Liver (tissue), 9 donors: Measurements from ENCODE around the gene PRSS1. TPM values are rescaled to one million over a fixed set of nuclear protein-coding genes. Genes with fewer than 3 reads are reported as not detected.
"Not testable (repeated sequence)": the region's sequence is repeated elsewhere in the genome, so short reads cannot be mapped to it uniquely, and the experiment has no call there.

Experiments
- DNase-seq: peaks from one replicate; pipeline ENCODE4 v3.0.0-alpha.2; 2017; ENCODE audit warnings: low spot score
- H3K27ac ChIP-seq, 2 donors: one replicate each; pipeline ENCODE4 v1.7.0; 2013; ENCODE audit warnings: inconsistent platforms in 2 of 2, low read length in 2 of 2, control low read depth in 1 of 2, low read depth in 1 of 2, mild to moderate bottlenecking in 1 of 2
- H3K27me3 ChIP-seq, 4 donors: one replicate each; pipeline versions ENCODE4 v1.6.1 to v1.7.0; 2013; ENCODE audit warnings: low read length in 3 of 4, inconsistent platforms in 1 of 4, mild to moderate bottlenecking in 1 of 4, moderate library complexity in 1 of 4; ENCODE audit not compliant: control insufficient read depth in 4 of 4, insufficient read depth in 4 of 4
- H3K36me3 ChIP-seq, 4 donors: one replicate each; pipeline versions ENCODE4 v1.6.1 to v1.7.0; 2013; ENCODE audit warnings: low read length in 3 of 4, mild to moderate bottlenecking in 3 of 4, low read depth in 1 of 4, moderate library complexity in 1 of 4; ENCODE audit not compliant: control insufficient read depth in 4 of 4, insufficient read depth in 3 of 4
- H3K4me1 ChIP-seq, 4 donors: one replicate each; pipeline versions ENCODE4 v1.6.1 to v1.7.0; 2013; ENCODE audit warnings: low read length in 3 of 4, mild to moderate bottlenecking in 3 of 4, moderate library complexity in 1 of 4; ENCODE audit not compliant: control insufficient read depth in 4 of 4, insufficient read depth in 4 of 4
- H3K4me3 ChIP-seq, 3 donors: one replicate each; pipeline versions ENCODE4 v1.6.1 to v1.7.0; 2013; ENCODE audit warnings: low read length in 3 of 3, control low read depth in 1 of 3, low read depth in 1 of 3, mild to moderate bottlenecking in 1 of 3
- H3K9ac ChIP-seq, 2 donors: one replicate each; pipeline ENCODE4 v1.7.0; 2013; ENCODE audit warnings: low read length in 2 of 2, mild to moderate bottlenecking in 2 of 2, moderate library complexity in 2 of 2, control low read depth in 1 of 2, low read depth in 1 of 2
- H3K9me3 ChIP-seq, 4 donors: one replicate each; pipeline versions ENCODE4 v1.6.1 to v1.7.0; 2013; ENCODE audit warnings: low read length in 3 of 4; ENCODE audit not compliant: control insufficient read depth in 4 of 4
- ATF3 ChIP-seq: IDR thresholded peaks from 2 replicates; pipeline ENCODE4 v1.6.1; 2016; ENCODE audit warnings: antibody characterized with exemption
- CTCF ChIP-seq: fragments of 150-350 bp; IDR thresholded peaks from 2 replicates; pipeline ENCODE4 v1.5.1; 2017; ENCODE audit warnings: improper control_type of control experiment, low read depth, low read length; ENCODE audit not compliant: missing input control
- EGR1 ChIP-seq, 2 donors: IDR thresholded peaks; 2 replicates each; pipeline ENCODE4 v1.6.1; 2016 to 2018; ENCODE audit warnings: antibody characterized with exemption in 2 of 2, low read depth in 2 of 2
- FOXA1 ChIP-seq: IDR thresholded peaks from 2 replicates; pipeline ENCODE4 v1.6.1; 2016; ENCODE audit warnings: antibody characterized with exemption
- FOXA2 ChIP-seq: IDR thresholded peaks from 2 replicates; pipeline ENCODE4 v1.6.1; 2016; ENCODE audit warnings: antibody characterized with exemption
- GABPA ChIP-seq, 2 donors: IDR thresholded peaks in 1 of 2; conservative IDR thresholded peaks in 1 of 2; 2 replicates each; pipeline ENCODE4 v1.6.1; 2016; ENCODE audit warnings: antibody characterized with exemption in 2 of 2, mild to moderate bottlenecking in 1 of 2, moderate library complexity in 1 of 2
- HNF4A ChIP-seq, 2 donors: conservative IDR thresholded peaks; 2 replicates each; pipeline ENCODE4 v1.6.1; 2016; ENCODE audit warnings: antibody characterized with exemption in 2 of 2, mild to moderate bottlenecking in 2 of 2
- HNF4G ChIP-seq: IDR thresholded peaks from 2 replicates; pipeline ENCODE4 v1.6.1; 2016; ENCODE audit warnings: antibody characterized with exemption
- JUND ChIP-seq, 2 donors: IDR thresholded peaks; 2 replicates each; pipeline ENCODE4 v1.6.1; 2016; ENCODE audit warnings: antibody characterized with exemption in 2 of 2
- MAX ChIP-seq: IDR thresholded peaks from 2 replicates; pipeline ENCODE4 v1.6.1; 2016; ENCODE audit warnings: antibody characterized with exemption
- NR2F2 ChIP-seq: IDR thresholded peaks from 2 replicates; pipeline ENCODE4 v1.6.1; 2016; ENCODE audit warnings: antibody characterized with exemption
- RAD21 ChIP-seq, 2 donors: IDR thresholded peaks; 2 replicates each; pipeline ENCODE4 v1.6.1; 2016; ENCODE audit warnings: antibody characterized with exemption in 2 of 2, mild to moderate bottlenecking in 2 of 2
- REST ChIP-seq: IDR thresholded peaks from 2 replicates; pipeline ENCODE4 v1.6.1; 2016; ENCODE audit warnings: antibody characterized with exemption, mild to moderate bottlenecking
- RXRA ChIP-seq, 2 donors: IDR thresholded peaks; 2 replicates each; pipeline ENCODE4 v1.6.1; 2017 to 2018; ENCODE audit warnings: antibody characterized with exemption in 2 of 2, mild to moderate bottlenecking in 1 of 2
- SP1 ChIP-seq: IDR thresholded peaks from 2 replicates; pipeline ENCODE4 v1.6.1; 2018; ENCODE audit warnings: antibody characterized with exemption, mild to moderate bottlenecking
- TAF1 ChIP-seq: conservative IDR thresholded peaks from 2 replicates; pipeline ENCODE4 v1.6.1; 2016; ENCODE audit warnings: antibody characterized with exemption, mild to moderate bottlenecking
- YY1 ChIP-seq: IDR thresholded peaks from 2 replicates; pipeline ENCODE4 v1.6.1; 2016; ENCODE audit warnings: antibody characterized with exemption, mild to moderate bottlenecking
- ZBTB33 ChIP-seq: IDR thresholded peaks from 2 replicates; pipeline ENCODE4 v1.6.1; 2016; ENCODE audit warnings: antibody characterized with exemption
- WGBS: extraction: QIAGEN DNeasy Blood & Tissue Kit; methylation state at CpG from one replicate; pipeline ENCODE4 v1.1.7; 2013; 5-methylcytosine and 5-hydroxymethylcytosine counted together
- polyA plus RNA-seq, 2 donors: library from polyadenylated mRNA; stranded (reverse) in 1 of 2; unstranded in 1 of 2; fragments of 200-250 nt in 1 of 2; fragments of >200 nt in 1 of 2; fragmentation: Nextera tagmentation in 1 of 2; extraction: Ambion mirVana in 1 of 2; gene quantifications; one replicate each; pipeline versions ENCODE4 v1.2.1 to v1.2.3, GENCODE V29; 2013 to 2015
- total RNA-seq, 2 donors: library from RNA; depleted of rRNA; stranded (reverse); fragments of >200 nt; gene quantifications; one replicate each; pipeline ENCODE4 v1.2.3, GENCODE V29; 2014
- donor health status: healthy.
- donor health status: healthy.
- donor health status: healthy.
- donor health status: healthy.
- donor health status: healthy.

Gene PRSS1
- total RNA-seq (not detected), polyA plus RNA-seq (not detected)

GRCh38 chr7:142749218-142749993 is at the start of gene PRSS1:
Gene PRSS1 (plus strand): TSS chr7:142749472. CDS start chr7:142749485, 13 bp downstream.
- no peaks in the 10 kb centered on the region for H3K9me3 ChIP-seq
- no peak within 1 kb of the TSS for H3K27ac ChIP-seq
- no peak for DNase-seq
- peaks cover 0 to 7% (median 1%) of the 10 kb centered on the region in 4 donors for H3K27me3 ChIP-seq
- H3K4me3 ChIP-seq: no peak within 1 kb of the TSS
- WGBS: 63% methylated on average over 11 of the region's 11 CpGs
- H3K36me3 ChIP-seq: no peaks in the 10 kb centered on the region
- TF ChIP-seq SP1 (no peak), FOXA2 (no peak), HNF4A (conservative IDR thresholded peaks at IDR 0.05) (no peak), NR2F2 (no peak), RAD21 (IDR thresholded peaks at IDR 0.05) (no peak), EGR1 (IDR thresholded peaks at IDR 0.05; ENCODE audit: low read depth in 2 of 2) (no peak), RXRA (IDR thresholded peaks at IDR 0.05) (no peak), GABPA (IDR thresholded peaks at IDR 0.05 in 1 of 2, conservative IDR thresholded peaks at IDR 0.05 in 1 of 2) (no peak), ATF3 (no peak), CTCF (no peak)
- H3K4me1 ChIP-seq: no peaks in the 10 kb centered on the region
- H3K9ac ChIP-seq: no peak within 1 kb of the TSS

GRCh38 chr7:142700935-142701334 is 48.3 kb upstream of the PRSS1 start:
- H3K4me1 ChIP-seq, H3K9ac ChIP-seq, H3K36me3 ChIP-seq, H3K4me3 ChIP-seq, H3K9me3 ChIP-seq, H3K27me3 ChIP-seq, DNase-seq, H3K27ac ChIP-seq: not testable (repeated sequence)
- WGBS: 42% methylated on average over 1 of the region's 1 CpG

- TF ChIP-seq HNF4G (no peak), HNF4A (conservative IDR thresholded peaks at IDR 0.05) (no peak), TAF1 (no peak), FOXA1 (no peak), RXRA (IDR thresholded peaks at IDR 0.05) (no peak), GABPA (IDR thresholded peaks at IDR 0.05 in 1 of 2, conservative IDR thresholded peaks at IDR 0.05 in 1 of 2) (no peak), NR2F2 (no peak), REST (no peak), MAX (no peak), ATF3 (no peak), FOXA2 (no peak), ZBTB33 (no peak), JUND (IDR thresholded peaks at IDR 0.05) (no peak), YY1 (no peak), SP1 (no peak), RAD21 (IDR thresholded peaks at IDR 0.05) (no peak), EGR1 (IDR thresholded peaks at IDR 0.05; ENCODE audit: low read depth in 2 of 2) (no peak)
- WGBS: 62% methylated on average over 9 of the region's 9 CpGs
- H3K9ac ChIP-seq: no peak overlapping the region
- H3K36me3 ChIP-seq: no peaks in the 10 kb centered on the region
- no peak for DNase-seq
- H3K27me3 ChIP-seq: peaks cover 0 to 2% (median under 1%) of the 10 kb centered on the region in 4 donors
- H3K4me3 ChIP-seq: no peak overlapping the region
- no peaks in the 10 kb centered on the region for H3K9me3 ChIP-seq
- H3K4me1 ChIP-seq: no peaks in the 10 kb centered on the region
- no peak overlapping the region for H3K27ac ChIP-seq
Observed at GRCh38 chr7:142703655-142704305, 45.5 kb upstream of the PRSS1 start.
